ENCODE data around the gene FAM13A. TPM values are rescaled to one million over a fixed set of nuclear protein-coding genes. Genes with fewer than 3 reads are reported as not detected.

The FAM13A gene
- total RNA-seq, 1 donor from 2014 or later: 57.7 TPM

GRCh38 chr4:88827442-88827841 is 229.5 kb downstream of the FAM13A start:
- H3K27me3 Mint-ChIP-seq (ENCODE audit: low read depth): no peaks in the 10 kb centered on the region
- no peak overlapping the region for H3K27ac Mint-ChIP-seq
- DNase-seq (ENCODE audit: low spot score in 2 of 2, unreplicated experiment in 2 of 2): no peak
- TF ChIP-seq, protein P1, sequence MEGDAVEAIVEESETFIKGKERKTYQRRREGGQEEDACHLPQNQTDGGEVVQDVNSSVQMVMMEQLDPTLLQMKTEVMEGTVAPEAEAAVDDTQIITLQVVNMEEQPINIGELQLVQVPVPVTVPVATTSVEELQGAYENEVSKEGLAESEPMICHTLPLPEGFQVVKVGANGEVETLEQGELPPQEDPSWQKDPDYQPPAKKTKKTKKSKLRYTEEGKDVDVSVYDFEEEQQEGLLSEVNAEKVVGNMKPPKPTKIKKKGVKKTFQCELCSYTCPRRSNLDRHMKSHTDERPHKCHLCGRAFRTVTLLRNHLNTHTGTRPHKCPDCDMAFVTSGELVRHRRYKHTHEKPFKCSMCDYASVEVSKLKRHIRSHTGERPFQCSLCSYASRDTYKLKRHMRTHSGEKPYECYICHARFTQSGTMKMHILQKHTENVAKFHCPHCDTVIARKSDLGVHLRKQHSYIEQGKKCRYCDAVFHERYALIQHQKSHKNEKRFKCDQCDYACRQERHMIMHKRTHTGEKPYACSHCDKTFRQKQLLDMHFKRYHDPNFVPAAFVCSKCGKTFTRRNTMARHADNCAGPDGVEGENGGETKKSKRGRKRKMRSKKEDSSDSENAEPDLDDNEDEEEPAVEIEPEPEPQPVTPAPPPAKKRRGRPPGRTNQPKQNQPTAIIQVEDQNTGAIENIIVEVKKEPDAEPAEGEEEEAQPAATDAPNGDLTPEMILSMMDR (IDR thresholded peaks at IDR 0.05; ENCODE audit: unreplicated experiment): no peak
- H3K36me3 Mint-ChIP-seq: no peaks in the 10 kb centered on the region
- peaks cover 16% of the 10 kb centered on the region for H3K4me1 Mint-ChIP-seq
- H3K4me3 Mint-ChIP-seq: no peak overlapping the region
- H3K9me3 Mint-ChIP-seq: no peaks in the 10 kb centered on the region

GRCh38 chr4:88826771-88827170 is 230.2 kb downstream of the FAM13A start:
- H3K4me3 Mint-ChIP-seq: no peak overlapping the region
- H3K9me3 Mint-ChIP-seq: no peaks in the 10 kb centered on the region
- H3K27ac Mint-ChIP-seq: no peak overlapping the region
- H3K4me1 Mint-ChIP-seq: peaks cover 21% of the 10 kb centered on the region
- no peaks in the 10 kb centered on the region for H3K27me3 Mint-ChIP-seq (ENCODE audit: low read depth)
- DNase-seq (ENCODE audit: low spot score in 2 of 2, unreplicated experiment in 2 of 2): no peak
- no peaks in the 10 kb centered on the region for H3K36me3 Mint-ChIP-seq
- TF ChIP-seq, protein P1 (IDR thresholded peaks at IDR 0.05; ENCODE audit: unreplicated experiment): no peak

- Mint-ChIP-seq H3K27me3 (ENCODE audit: low read depth) (no peaks in the 10 kb centered on the region), H3K27ac (no peak overlapping the region), H3K4me1 (peaks cover 25% of the 10 kb centered on the region), H3K4me3 (no peak overlapping the region), H3K9me3 (no peaks in the 10 kb centered on the region), H3K36me3 (no peaks in the 10 kb centered on the region)
- DNase-seq (ENCODE audit: low spot score in 2 of 2, unreplicated experiment in 2 of 2): no peak
- TF ChIP-seq, protein P1 (IDR thresholded peaks at IDR 0.05; ENCODE audit: unreplicated experiment): no peak
Measured at GRCh38 chr4:88825931-88826330, 231.1 kb downstream of the FAM13A start.

- Mint-ChIP-seq H3K27ac (peak overlapping the region; percentile 99), H3K4me3 (peak overlapping the region; percentile 83), H3K9me3 (no peaks in the 10 kb centered on the region), H3K27me3 (ENCODE audit: low read depth) (no peaks in the 10 kb centered on the region), H3K4me1 (peaks cover 48% of the 10 kb centered on the region), H3K36me3 (no peaks in the 10 kb centered on the region)
- DNase-seq (ENCODE audit: low spot score in 2 of 2, unreplicated experiment in 2 of 2): peak; percentile 45 to 68
- TF ChIP-seq, protein P1 (IDR thresholded peaks at IDR 0.05; ENCODE audit: unreplicated experiment): no peak
Measured at GRCh38 chr4:88823058-88823919, 233.7 kb downstream of the FAM13A start.

GRCh38 chr4:88822034-88822789 is 234.8 kb downstream of the FAM13A start:
- Mint-ChIP-seq H3K9me3 (no peaks in the 10 kb centered on the region), H3K27ac (peak overlapping the region; percentile 99), H3K4me3 (peak overlapping the region; percentile 83), H3K4me1 (peaks cover 55% of the 10 kb centered on the region), H3K36me3 (no peaks in the 10 kb centered on the region), H3K27me3 (ENCODE audit: low read depth) (no peaks in the 10 kb centered on the region)
- DNase-seq (ENCODE audit: low spot score in 2 of 2, unreplicated experiment in 2 of 2): no peak
- TF ChIP-seq, protein P1 (IDR thresholded peaks at IDR 0.05; ENCODE audit: unreplicated experiment): no peak

All from mesothelial cell of epicardium (in vitro differentiated cells).